Fibroblast of skin of right quadriceps (primary cell): Measurements from ENCODE around the gene TIPRL.

Experiments used
- DNase-seq: peaks from one replicate; pipeline ENCODE4 v3.0.0-alpha.2; 2013

Gene TIPRL

GRCh38 chr1:168218658-168219057 lies 39.9 kb downstream of the TIPRL start:
- DNase-seq = no peak

- no peak for DNase-seq
Observed at GRCh38 chr1:168220470-168220871, 41.7 kb downstream of the TIPRL start.

GRCh38 chr1:168221275-168221674 lies 42.5 kb downstream of the TIPRL start:
- no peak for DNase-seq

GRCh38 chr1:168223261-168223660 lies 44.5 kb downstream of the TIPRL start:
- no peak for DNase-seq

- DNase-seq = peak; percentile 74
Observed at GRCh38 chr1:168223681-168224540, 45.1 kb downstream of the TIPRL start.

- no peak for DNase-seq
Observed at GRCh38 chr1:168224991-168225390, 46.2 kb downstream of the TIPRL start.

- DNase-seq = peak; percentile 68
Observed at GRCh38 chr1:168225476-168226190, 46.9 kb downstream of the TIPRL start, which contains the start of gene SFT2D2. SFT2D2 (plus strand) TSS chr1:168226004; CDS start chr1:168226080, 76 bp downstream.

- DNase-seq = no peak
Observed at GRCh38 chr1:168227620-168228019, 48.9 kb downstream of the TIPRL start.

- DNase-seq = no peak
Observed at GRCh38 chr1:168229893-168230292, 51.1 kb downstream of the TIPRL start.

GRCh38 chr1:168230709-168231108 lies 51.9 kb downstream of the TIPRL start:
- DNase-seq = no peak

- peak; percentile 43 for DNase-seq
Observed at GRCh38 chr1:168234846-168235547, 56.2 kb downstream of the TIPRL start.

GRCh38 chr1:168235548-168235885 lies 56.8 kb downstream of the TIPRL start:
- peak; percentile 43 for DNase-seq

GRCh38 chr1:168235937-168236336 lies 57.2 kb downstream of the TIPRL start:
- no peak for DNase-seq

- DNase-seq = no peak
Observed at GRCh38 chr1:168236836-168237611, 58.3 kb downstream of the TIPRL start.

- DNase-seq = no peak
Observed at GRCh38 chr1:168243198-168243597, 64.4 kb downstream of the TIPRL start.

GRCh38 chr1:168243636-168244212 lies 65.0 kb downstream of the TIPRL start:
- no peak for DNase-seq

GRCh38 chr1:168245042-168245441 lies 66.3 kb downstream of the TIPRL start:
- DNase-seq = no peak

- DNase-seq = no peak
Observed at GRCh38 chr1:168246506-168246905, 67.7 kb downstream of the TIPRL start.
